HepG2 (cell line): ENCODE results near the gene GMFB. TPM values are rescaled to one million over a fixed set of nuclear protein-coding genes. Genes with fewer than 3 reads are reported as not detected.

Source experiments
- ARNTL ChIP-seq: sonication (generic); formaldehyde crosslinking; IDR thresholded peaks from 2 replicates; pipeline ENCODE4 v1.4.0; 2020; ENCODE audit warnings: mild to moderate bottlenecking, missing genetic modification reagents
- CREBL2 ChIP-seq: sonication (generic); formaldehyde crosslinking; IDR thresholded peaks from 2 replicates; pipeline ENCODE4 v1.8.1; 2023; ENCODE audit warnings: missing genetic modification reagents, mild to moderate bottlenecking, borderline replicate concordance
- DDIT3 ChIP-seq: sonication (generic); formaldehyde crosslinking; IDR thresholded peaks from 2 replicates; pipeline ENCODE4 v1.4.0; 2020; ENCODE audit warnings: mild to moderate bottlenecking, missing genetic modification reagents
- FOSL1 ChIP-seq: sonication (generic); formaldehyde crosslinking; IDR thresholded peaks from 2 replicates; pipeline ENCODE4 v1.9.0; 2021; ENCODE audit warnings: missing genetic modification reagents, borderline replicate concordance
- GATAD2A ChIP-seq: IDR thresholded peaks from 2 replicates; pipeline ENCODE4 v1.6.1; 2016
- HDAC2 ChIP-seq: sonication (generic); formaldehyde crosslinking; IDR thresholded peaks from 2 replicates; pipeline ENCODE4 v1.4.0; 2020; ENCODE audit warnings: missing genetic modification reagents
- HMG20A ChIP-seq: IDR thresholded peaks from 2 replicates; pipeline ENCODE4 v1.6.1; 2016; ENCODE audit warnings: borderline replicate concordance
- HMGXB4 ChIP-seq, 2 experiments: sonication (generic) in 1 of 2; formaldehyde crosslinking in 1 of 2; IDR thresholded peaks; 2 replicates each; pipeline versions ENCODE4 v1.4.0 to v1.6.1; 2018 to 2020; ENCODE audit warnings: missing genetic modification reagents in 2 of 2, borderline replicate concordance in 1 of 2, low read depth in 1 of 2, mild to moderate bottlenecking in 1 of 2, missing biosample characterization in 1 of 2
- ISL2 ChIP-seq: sonication (generic); formaldehyde crosslinking; IDR thresholded peaks from 2 replicates; pipeline ENCODE4 v1.5.0; 2020; ENCODE audit warnings: missing genetic modification reagents
- KDM3A ChIP-seq: IDR thresholded peaks from 2 replicates; pipeline ENCODE4 v1.6.1; 2018; ENCODE audit warnings: low read depth, missing compliant biosample characterization
- KDM6A ChIP-seq: IDR thresholded peaks from 2 replicates; pipeline ENCODE4 v1.6.1; 2016; ENCODE audit warnings: low read depth
- NKX3-1 ChIP-seq: sonication (generic); formaldehyde crosslinking; IDR thresholded peaks from 2 replicates; pipeline ENCODE4 v1.5.0; 2020; ENCODE audit warnings: missing genetic modification reagents
- POLR2G ChIP-seq: fragments of 200-400 bp; formaldehyde crosslinking; IDR thresholded peaks from 2 replicates; pipeline ENCODE4 v1.6.1; 2018; ENCODE audit warnings: mild to moderate bottlenecking, low read depth, low read length, moderate library complexity
- SNAI1 ChIP-seq: sonication (generic); formaldehyde crosslinking; IDR thresholded peaks from 2 replicates; pipeline ENCODE4 v1.5.0; 2020; ENCODE audit warnings: mild to moderate bottlenecking, missing genetic modification reagents, borderline replicate concordance
- SOX13 ChIP-seq, 3 experiments: fragments of 450-650 bp in 1 of 3; sonication (generic) in 1 of 3; formaldehyde crosslinking in 1 of 3; IDR thresholded peaks in 2 of 3; conservative IDR thresholded peaks in 1 of 3; 2 replicates each; pipeline versions ENCODE4 v1.5.0 to v1.6.1; 2016 to 2020; ENCODE audit warnings: antibody characterized with exemption in 1 of 3, mild to moderate bottlenecking in 1 of 3, missing compliant biosample characterization in 1 of 3, missing genetic modification reagents in 1 of 3, moderate library complexity in 1 of 3
- TEF ChIP-seq: sonication (generic); formaldehyde crosslinking; IDR thresholded peaks from 2 replicates; pipeline ENCODE4 v1.5.0; 2020; ENCODE audit warnings: missing genetic modification reagents
- U2AF2 ChIP-seq: fragments of 200-400 bp; formaldehyde crosslinking; IDR thresholded peaks from 2 replicates; pipeline ENCODE4 v1.6.1; 2017; ENCODE audit warnings: low read depth, mild to moderate bottlenecking, low read length
- ZBTB20 ChIP-seq: sonication (generic); formaldehyde crosslinking; IDR thresholded peaks from 2 replicates; pipeline ENCODE4 v1.8.1; 2023; ENCODE audit warnings: missing genetic modification reagents, low read depth, mild to moderate bottlenecking, borderline replicate concordance
- ZNF234 ChIP-seq: sonication (generic); formaldehyde crosslinking; conservative IDR thresholded peaks from 2 replicates; pipeline ENCODE4 v1.5.1; 2020; ENCODE audit warnings: mild to moderate bottlenecking, missing genetic modification reagents
- ZNF331 ChIP-seq: sonication (generic); formaldehyde crosslinking; IDR thresholded peaks from 2 replicates; pipeline ENCODE4 v1.4.0; 2020; ENCODE audit warnings: missing genetic modification reagents
- ZNF414 ChIP-seq: sonication (generic); formaldehyde crosslinking; IDR thresholded peaks from 2 replicates; pipeline ENCODE4 v1.5.0; 2020; ENCODE audit warnings: missing genetic modification reagents
- ZNF776 ChIP-seq: sonication (generic); formaldehyde crosslinking; IDR thresholded peaks from 2 replicates; pipeline ENCODE4 v1.4.0; 2020; ENCODE audit warnings: mild to moderate bottlenecking, missing genetic modification reagents
- polyA plus RNA-seq, 8 experiments: library from polyadenylated mRNA; depleted of rRNA in 3 of 8; stranded (reverse) in 7 of 8; unstranded in 1 of 8; fragments of >200 nt; fragmentation: Illumina TruSeq in 4 of 8; extraction: Trizol in 4 of 8; gene quantifications; 2 replicates each; pipeline versions ENCODE4 v1.2.1 to v1.2.3, GENCODE V29; 2011 to 2016; ENCODE audit warnings: low read depth in 4 of 8, missing spikeins in 1 of 8, mixed read lengths in 1 of 8; ENCODE audit not compliant: insufficient read depth in 1 of 8
- total RNA-seq, 5 experiments: library from RNA; depleted of rRNA; stranded (reverse); fragments of >200 nt; fragmentation: Illumina TruSeq; extraction: Trizol; gene quantifications; 2 replicates each; pipeline ENCODE4 v1.2.3, GENCODE V29; 2016; ENCODE audit warnings: low read depth in 1 of 5

The GMFB gene
- total and polyA plus RNA-seq, 2 of the 13 experiments (the other 11 are each of a cell fraction or from before 2014, with no cell fraction given) = 17.3 to 68.2 TPM

GRCh38 chr14:54498095-54498531 is 9.3 kb upstream of the GMFB start (continued):
- TF ChIP-seq ISL2 (CRISPR knock-in tag) (peak; percentile 67; the same call in 1 of the 2 replicates), GATAD2A (CRISPR knock-in tag) (peak; percentile 87), U2AF2 (no peak), HMG20A (CRISPR knock-in tag) (peak; percentile 75), DDIT3 (CRISPR knock-in tag) (no peak), POLR2G (0 out of 2 replicates have a peak, but pooled peaks have one; percentile 23), ARNTL (no peak), NKX3-1 (CRISPR knock-in tag) (no peak), ZNF331 (CRISPR knock-in tag) (peak; percentile 20; the same call in 1 of the 2 replicates), FOSL1 (CRISPR knock-in tag) (no peak), SOX13 (IDR thresholded peaks at IDR 0.05) (no peak), SOX13 (CRISPR knock-in tag; conservative IDR thresholded peaks at IDR 0.05 in 1 of 2, IDR thresholded peaks at IDR 0.05 in 1 of 2) (peak in 1 of 2 experiments; percentile 53; a peak in 1 of 4 replicates), KDM6A (CRISPR knock-in tag) (peak; percentile 65), SNAI1 (0 out of 2 replicates have a peak, but pooled peaks have one; percentile 28), ZNF234 (CRISPR knock-in tag) (no peak), HDAC2 (CRISPR knock-in tag) (no peak; the same call in 1 of the 2 replicates), ZNF414 (no peak), ZBTB20 (CRISPR knock-in tag) (peak; percentile 77; the same call in 1 of the 2 replicates), ZNF776 (CRISPR knock-in tag) (no peak), TEF (no peak), KDM3A (CRISPR knock-in tag) (peak; percentile 41; the same call in 1 of the 2 replicates), CREBL2 (CRISPR knock-in tag) (no peak), HMGXB4 (CRISPR knock-in tag; IDR thresholded peaks at IDR 0.05; ENCODE audit: borderline replicate concordance in 1 of 2, low read depth in 1 of 2) (no peak)
